Femur (tissue), 1 donor: ENCODE results near the gene ZYG11A.

Experiments
- DNase-seq: peaks from one replicate; pipeline ENCODE4 v3.0.0-alpha.2; 2017

The ZYG11A gene

DNA sequence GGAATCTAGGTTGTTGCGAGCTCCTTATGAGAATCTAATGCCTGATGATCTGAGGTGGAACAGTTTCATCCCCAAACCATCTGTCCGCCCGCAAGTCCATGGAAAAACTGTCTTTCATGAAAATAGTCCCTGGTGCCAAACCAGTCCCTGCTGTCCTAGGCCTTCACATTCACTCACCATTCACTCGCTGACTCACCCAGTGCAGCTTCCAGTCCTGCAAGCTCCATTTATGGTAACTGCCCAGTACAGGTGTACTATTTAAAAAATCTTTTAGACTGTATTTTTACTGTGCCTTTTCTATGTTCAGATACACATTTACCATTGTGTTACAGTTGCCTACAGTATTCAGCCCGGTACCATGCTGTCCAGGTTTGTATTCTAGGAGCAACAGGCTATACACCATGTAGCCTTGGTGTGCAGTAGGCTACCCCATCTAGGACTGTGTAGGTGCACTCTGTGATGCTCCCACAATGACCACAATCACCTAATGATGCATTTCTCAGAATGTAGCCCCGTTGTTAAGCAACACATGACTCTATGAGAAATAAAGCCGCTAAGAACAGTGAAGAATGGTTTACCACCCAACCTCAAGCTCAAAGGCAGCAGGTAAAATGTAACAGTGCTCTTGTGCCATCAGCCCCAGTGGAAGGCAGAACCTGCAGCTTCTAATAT, 76.6 kb downstream of the ZYG11A start:
- no peak for DNase-seq

DNA sequence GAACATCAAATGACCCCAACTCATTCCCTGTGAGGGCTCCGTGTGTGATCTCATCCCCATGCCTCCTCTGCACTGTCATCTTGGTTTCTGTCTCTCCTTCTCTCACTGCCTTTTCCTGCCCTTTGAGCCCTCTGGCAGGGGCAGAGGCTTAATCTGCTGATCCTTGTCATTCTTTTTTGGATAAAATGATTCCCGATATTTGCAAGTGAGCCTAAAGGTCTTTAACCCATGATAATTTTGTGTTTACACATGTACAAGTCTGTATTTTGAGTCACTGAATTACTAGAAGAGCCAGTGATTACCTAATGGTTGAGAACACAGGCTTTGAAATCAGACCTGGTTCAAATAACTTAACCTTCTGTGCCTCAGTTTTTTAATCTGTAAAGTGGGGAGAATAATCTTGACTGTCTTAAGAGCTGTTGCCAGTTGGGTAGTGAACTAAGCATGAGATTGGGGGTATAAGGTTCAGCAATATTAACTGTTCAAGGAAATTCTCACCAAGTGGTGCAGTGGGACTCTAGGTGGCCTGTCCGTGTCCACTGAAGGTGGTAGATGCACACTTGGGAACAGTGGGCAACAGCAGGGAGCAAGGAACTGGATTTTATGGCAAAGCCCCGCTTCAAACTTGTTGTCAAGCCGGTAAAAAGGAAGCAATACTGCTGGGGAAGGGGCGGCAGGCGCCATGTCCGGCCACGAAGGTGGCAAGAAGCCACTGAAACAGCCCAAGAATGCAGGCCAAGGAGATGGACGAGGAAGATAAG, 77.3 kb downstream of the ZYG11A start:
- DNase-seq = no peak

DNA sequence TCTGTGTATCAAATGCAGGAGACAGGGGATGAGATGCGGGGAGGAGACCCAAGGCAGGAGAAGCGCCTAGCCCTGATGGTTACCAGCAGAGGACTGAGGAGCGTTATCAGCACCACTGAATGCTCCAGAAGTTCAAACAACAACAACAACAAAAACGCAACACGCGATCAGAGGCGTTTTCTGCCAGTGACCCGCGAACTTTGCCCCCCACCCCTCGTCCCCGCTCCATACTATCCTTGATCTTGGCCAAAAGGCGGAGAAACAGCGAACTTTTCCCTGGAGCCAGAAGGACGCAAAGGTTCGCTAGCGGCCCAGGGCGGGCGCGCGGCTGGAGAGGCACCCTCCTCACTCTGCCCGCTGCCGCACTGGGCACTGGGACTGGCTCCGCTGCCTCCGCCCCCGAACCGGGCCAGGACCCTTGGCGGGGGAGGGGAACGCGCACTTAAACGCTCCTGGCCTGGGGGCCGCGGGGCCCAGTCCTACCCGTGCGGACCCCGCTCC, 78.3 kb downstream of the ZYG11A start:
- DNase-seq = no peak

DNA sequence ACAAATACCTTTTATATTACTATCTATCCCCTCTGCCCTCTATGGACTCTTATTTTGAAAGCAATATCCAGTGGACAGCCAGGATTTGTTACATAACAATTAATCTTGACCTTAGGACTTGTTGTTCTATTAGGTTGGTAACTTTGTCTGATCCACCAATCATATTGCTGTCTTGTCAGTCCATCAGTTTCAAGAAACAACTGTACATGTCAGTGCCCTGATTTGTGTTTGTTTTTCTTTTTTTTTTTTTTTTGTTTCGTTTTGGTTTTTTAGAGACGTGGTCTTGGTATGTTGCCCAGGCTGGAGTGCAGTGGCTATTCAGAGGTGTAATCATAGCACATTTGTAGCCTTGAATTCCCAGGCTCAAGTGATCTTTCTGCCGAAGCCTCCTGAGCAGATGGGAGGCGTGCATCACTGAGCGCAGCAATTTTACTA, 83.0 kb downstream of the ZYG11A start:
- no peak for DNase-seq

DNA sequence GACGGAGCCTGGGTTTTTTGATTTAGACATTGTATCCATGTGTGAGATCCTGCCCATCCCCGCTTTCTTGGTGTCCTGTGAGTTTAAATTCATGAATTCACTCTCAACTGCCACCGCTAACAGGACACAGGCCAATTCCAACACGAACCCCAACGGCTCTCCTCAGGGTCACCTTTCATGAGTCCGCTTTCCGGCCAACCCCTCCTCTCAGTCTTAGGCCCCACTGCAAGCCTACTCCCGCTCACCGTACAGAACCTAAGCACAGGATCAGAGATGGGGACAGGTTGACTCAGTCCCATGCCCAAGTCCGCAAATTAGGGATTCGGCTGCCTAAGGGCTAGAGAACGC, 84.3 kb downstream of the ZYG11A start:
- DNase-seq = no peak

DNA sequence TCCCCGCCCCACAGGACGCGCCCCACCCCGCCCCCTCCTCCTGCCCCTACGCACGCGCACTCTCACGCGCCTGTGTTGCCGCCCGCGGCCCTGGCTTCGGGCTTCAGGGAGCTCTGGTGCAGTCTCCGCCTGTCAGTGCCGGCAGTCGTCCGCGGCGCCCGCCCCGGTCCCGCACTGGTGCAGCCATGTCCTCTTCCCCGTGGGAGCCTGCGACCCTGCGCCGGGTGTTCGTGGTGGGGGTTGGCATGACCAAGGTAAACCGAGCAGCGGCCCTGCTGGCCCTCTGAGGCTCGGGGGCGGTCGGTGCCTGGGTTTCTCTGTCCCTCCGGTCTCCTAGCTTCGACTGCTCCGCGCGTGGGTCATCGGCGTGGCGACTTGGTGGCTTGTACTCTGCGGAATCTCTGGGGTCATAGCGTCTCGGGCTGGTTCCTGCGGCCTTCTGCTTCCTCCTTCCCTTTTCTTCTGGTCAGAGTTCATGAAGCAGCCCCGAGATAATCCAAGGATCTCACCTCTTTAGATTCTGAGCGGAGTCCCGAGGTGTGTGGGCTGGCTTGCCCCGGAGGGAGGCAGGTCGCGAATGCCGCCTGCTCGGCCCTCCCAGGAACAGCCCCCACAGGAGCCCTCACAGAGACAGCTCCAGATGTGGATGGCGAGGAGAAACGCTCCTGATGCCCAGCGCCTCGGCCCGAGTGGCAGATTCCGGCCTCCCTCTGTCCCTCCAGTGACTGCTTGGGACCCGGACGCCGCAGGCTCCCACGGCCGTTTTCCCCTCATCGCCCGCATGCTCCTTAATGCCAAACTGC, 84.9 kb downstream of the ZYG11A start, which contains the start of gene SCP2:
SCP2 (plus strand) TSS at position 65 of the 803 bp plus-strand sequence; CDS start at position 186, 121 bp downstream.
- DNase-seq = peak; percentile 88

DNA sequence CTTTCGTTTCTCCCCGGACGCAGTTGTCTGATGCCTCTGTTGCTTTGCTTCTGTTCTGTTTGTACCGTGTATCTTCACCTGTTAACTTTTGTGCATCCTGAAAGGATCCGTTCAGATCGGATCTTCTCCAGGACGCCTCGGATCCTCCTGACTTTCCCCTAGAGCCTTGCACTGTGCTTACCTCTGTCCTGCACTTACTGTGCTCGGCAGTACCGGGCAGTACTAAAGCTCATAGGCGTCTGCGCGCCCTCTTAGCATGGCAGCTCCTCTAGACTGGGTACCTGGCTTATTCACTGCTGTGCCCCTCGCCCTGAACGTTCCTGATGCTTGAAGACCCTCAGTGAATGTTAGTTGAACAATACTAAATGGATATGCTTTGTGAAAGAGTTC, 85.5 kb downstream of the ZYG11A start:
- DNase-seq = no peak

DNA sequence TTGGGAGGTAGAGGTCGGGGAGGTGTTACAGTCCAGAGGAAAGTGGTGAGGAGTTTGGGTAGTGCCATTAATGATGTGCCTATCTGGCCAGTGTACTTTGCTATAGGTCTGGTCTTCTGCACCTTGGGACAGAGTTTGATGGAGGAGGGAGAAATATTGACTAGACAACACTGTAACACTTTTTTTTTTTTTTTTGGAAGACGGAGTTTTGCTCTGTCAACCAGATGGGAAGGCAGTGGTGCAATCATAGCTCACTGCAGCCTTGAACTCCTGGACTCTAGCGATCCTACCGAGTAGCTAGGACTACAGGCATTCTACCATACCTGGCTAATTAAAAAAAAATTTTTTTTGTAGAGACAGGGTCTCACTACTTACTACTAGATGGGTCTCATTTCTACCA, 86.5 kb downstream of the ZYG11A start:
- no peak for DNase-seq

DNA sequence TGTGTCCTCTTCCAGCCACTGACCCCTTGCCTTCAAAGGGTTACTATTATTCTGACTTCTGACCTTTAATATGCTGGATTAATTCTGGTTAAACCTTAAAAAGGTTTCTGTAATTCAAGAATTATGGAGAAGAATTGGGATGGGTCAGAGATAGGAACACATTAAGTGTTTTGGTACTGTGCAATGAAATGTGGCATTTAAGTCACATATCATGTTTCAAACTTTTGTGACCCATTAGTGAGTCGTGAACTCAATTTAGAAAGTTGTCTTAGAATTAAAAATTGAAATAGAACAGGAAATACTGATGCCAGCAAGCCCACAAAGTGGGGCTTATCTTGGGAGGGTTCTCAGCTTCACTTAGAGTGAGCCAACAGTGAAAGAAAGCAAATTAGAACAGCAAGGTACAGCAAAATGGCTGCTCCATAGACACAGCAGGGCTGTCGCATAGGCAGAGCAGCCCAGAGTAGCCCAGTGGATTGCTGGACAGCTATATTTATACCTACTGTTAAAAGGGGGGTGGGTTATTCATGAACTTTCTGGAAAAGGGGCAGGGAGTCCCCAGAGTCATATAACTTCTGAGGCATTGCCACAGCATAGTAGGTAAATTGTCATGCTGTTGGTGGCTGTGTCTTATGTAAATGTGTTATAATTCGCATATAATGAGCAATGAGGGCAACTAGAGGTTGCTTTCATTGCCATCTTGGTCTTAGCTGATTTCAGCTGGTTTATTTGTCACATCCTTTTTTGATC, 95.0 kb downstream of the ZYG11A start:
- DNase-seq = no peak

DNA sequence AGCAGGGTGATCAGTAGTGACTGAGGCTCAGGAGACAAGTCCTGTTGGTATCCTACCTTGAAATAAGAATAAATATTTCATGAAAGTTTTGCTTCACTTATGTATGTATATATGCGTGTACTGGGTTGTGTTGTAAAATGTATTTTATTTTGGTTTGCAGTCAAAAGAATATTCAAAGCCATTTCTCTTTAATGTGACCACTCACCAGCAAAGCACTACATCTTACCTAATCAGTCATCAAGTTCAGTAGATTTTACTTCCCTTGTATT, 95.6 kb downstream of the ZYG11A start:
- no peak for DNase-seq

DNA sequence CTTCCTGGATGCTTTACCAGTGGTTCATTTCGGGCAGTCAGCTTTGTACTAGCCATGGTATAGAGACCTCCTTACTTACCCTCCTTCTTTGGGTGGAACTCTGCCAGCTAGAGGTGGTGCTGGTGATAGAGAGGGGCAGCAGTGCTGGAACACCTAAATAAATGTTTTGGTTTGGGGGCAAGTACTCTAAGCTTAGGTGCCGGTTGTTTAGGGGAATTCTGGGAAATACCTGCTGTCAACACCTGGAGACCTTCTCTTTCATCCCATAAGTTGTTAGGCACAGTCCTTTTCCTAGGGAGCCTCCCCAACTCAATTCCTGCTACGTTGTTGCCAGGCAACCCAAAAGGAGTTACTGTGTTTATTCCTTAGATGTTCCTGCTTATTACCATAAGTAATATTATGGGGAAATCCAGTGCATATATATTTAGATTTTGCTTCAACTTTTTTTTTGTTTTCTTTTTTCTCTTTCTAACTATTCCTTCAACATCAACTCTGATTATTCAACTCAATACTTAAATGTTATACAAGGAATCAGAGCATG, 101.4 kb downstream of the ZYG11A start:
- DNase-seq = no peak

DNA sequence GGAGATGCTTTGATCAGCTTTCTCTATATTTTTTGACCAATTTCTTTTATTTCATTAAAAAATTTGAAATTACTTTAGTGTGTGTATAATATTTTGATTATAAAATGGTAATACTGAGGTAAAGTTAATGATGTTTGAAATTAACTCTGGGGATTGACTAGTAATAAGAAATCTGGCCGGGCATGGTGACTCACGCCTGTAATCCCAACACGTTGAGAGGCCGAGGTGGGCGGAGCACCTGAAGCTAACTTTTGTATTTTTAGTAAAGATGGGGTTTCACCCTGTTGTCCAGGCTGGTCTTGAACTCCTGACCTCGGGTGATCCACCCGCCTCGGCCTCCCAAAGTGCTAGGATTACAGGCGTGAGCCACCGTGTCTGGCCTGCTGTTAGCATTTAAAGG, 102.0 kb downstream of the ZYG11A start:
- no peak for DNase-seq
